Neural cell (in vitro differentiated cells): Measurements from ENCODE around the gene PARK7. TPM values are rescaled to one million over a fixed set of nuclear protein-coding genes. Genes with fewer than 3 reads are reported as not detected.

ENCODE experiments used
- H2AFZ ChIP-seq: fragments of 200-600, 300-800 bp; sonication (generic), shearing (Covaris generic); 2 replicates; pipeline ENCODE4 v1.6.0; 2014; ENCODE audit warnings: low read depth, mild to moderate bottlenecking, antibody characterized with exemption, low read length, moderate library complexity
- H3F3A ChIP-seq: fragments of 200-600 bp; shearing (Covaris generic); 2 replicates; pipeline ENCODE4 v1.6.1; 2016; ENCODE audit warnings: mild to moderate bottlenecking, moderate library complexity, mixed read lengths, antibody characterized with exemption, low read length; ENCODE audit not compliant: insufficient read depth, poor library complexity, severe bottlenecking
- H3K27ac ChIP-seq: fragments of 200-600, 300-800 bp; sonication (generic), shearing (Covaris generic); 2 replicates; pipeline ENCODE4 v1.5.1; 2014; ENCODE audit warnings: mild to moderate bottlenecking, low read length, moderate library complexity
- H3K27me3 ChIP-seq: fragments of 300-800, 200-600 bp; sonication (generic), shearing (Covaris generic); 2 replicates; pipeline ENCODE4 v1.6.0; 2014; ENCODE audit warnings: mild to moderate bottlenecking, low read depth, low read length, moderate library complexity; ENCODE audit not compliant: insufficient read depth
- H3K36me3 ChIP-seq: fragments of 300-800, 200-600 bp; sonication (generic), shearing (Covaris generic); 2 replicates; pipeline ENCODE4 v1.5.1; 2014; ENCODE audit warnings: mild to moderate bottlenecking, antibody characterized with exemption, low read length, moderate library complexity; ENCODE audit not compliant: insufficient read depth
- H3K4me2 ChIP-seq: fragments of 300-800, 200-600 bp; sonication (generic), shearing (Covaris generic); 2 replicates; pipeline ENCODE4 v1.6.0; 2014; ENCODE audit warnings: mild to moderate bottlenecking, low read length
- H3K4me3 ChIP-seq: fragments of 300-800, 200-600 bp; sonication (generic), shearing (Covaris generic); 2 replicates; pipeline ENCODE4 v1.5.1; 2014; ENCODE audit warnings: mild to moderate bottlenecking, low read length, moderate library complexity
- H3K79me2 ChIP-seq: fragments of 200-600 bp; shearing (Covaris generic); replicated peaks from 2 replicates; pipeline ENCODE4 v1.6.0; 2014; ENCODE audit warnings: mild to moderate bottlenecking, low read length, moderate library complexity; ENCODE audit not compliant: insufficient read depth
- H3K9ac ChIP-seq: fragments of 300-800, 200-600 bp; sonication (generic), shearing (Covaris generic); 2 replicates; pipeline ENCODE4 v1.6.1; 2016; ENCODE audit warnings: mild to moderate bottlenecking, low read length, mixed read lengths
- H3K9me2 ChIP-seq: fragments of 200-600 bp; shearing (Covaris generic); 2 replicates; pipeline ENCODE4 v1.6.1; 2016; ENCODE audit warnings: mild to moderate bottlenecking, low read length, mixed read lengths; ENCODE audit not compliant: insufficient read depth
- H3K9me3 ChIP-seq: fragments of 200-600, 300-800 bp; sonication (generic), shearing (Covaris generic); 2 replicates; pipeline ENCODE4 v1.6.1; 2016; ENCODE audit warnings: mild to moderate bottlenecking, mixed run types, low read length, moderate library complexity, mixed read lengths
- H4K20me1 ChIP-seq: fragments of 200-600 bp; shearing (Covaris generic); 2 replicates; pipeline ENCODE4 v1.6.1; 2016; ENCODE audit warnings: mild to moderate bottlenecking, mixed run types; ENCODE audit not compliant: insufficient read depth
- CTCF ChIP-seq: fragments of 450-650 bp; IDR thresholded peaks from 2 replicates; pipeline ENCODE4 v1.5.1; 2014; ENCODE audit warnings: antibody characterized with exemption, mild to moderate bottlenecking, moderate library complexity; ENCODE audit not compliant: poor library complexity, severe bottlenecking
- EP300 ChIP-seq: fragments of 450-650 bp; conservative IDR thresholded peaks from 2 replicates; pipeline ENCODE4 v1.6.1; 2014; ENCODE audit warnings: antibody characterized with exemption, mild to moderate bottlenecking, moderate library complexity; ENCODE audit not compliant: poor library complexity, severe bottlenecking
- EZH2 ChIP-seq: fragments of 200-600, 300-800 bp; shearing (Covaris generic), sonication (generic); IDR thresholded peaks from 2 replicates; pipeline ENCODE4 v1.6.1; 2014; ENCODE audit warnings: antibody characterized with exemption, low read length, borderline replicate concordance, mild to moderate bottlenecking; ENCODE audit not compliant: insufficient read depth, poor library complexity, severe bottlenecking
- MXI1 ChIP-seq: fragments of 450-650 bp; conservative IDR thresholded peaks from 2 replicates; pipeline ENCODE4 v1.6.1; 2014; ENCODE audit warnings: antibody characterized with exemption, mild to moderate bottlenecking; ENCODE audit not compliant: poor library complexity, severe bottlenecking
- POLR2AphosphoS5 ChIP-seq: IDR thresholded peaks from 2 replicates; pipeline ENCODE4 v1.6.1; 2012
- RAD21 ChIP-seq: fragments of 450-650 bp; conservative IDR thresholded peaks from 2 replicates; pipeline ENCODE4 v1.6.1; 2014; ENCODE audit warnings: antibody characterized with exemption, mild to moderate bottlenecking, moderate library complexity
- REST ChIP-seq: IDR thresholded peaks from 2 replicates; pipeline ENCODE4 v1.6.1; 2012; ENCODE audit warnings: borderline replicate concordance
- SMC3 ChIP-seq: fragments of 450-650 bp; conservative IDR thresholded peaks from 2 replicates; pipeline ENCODE4 v1.6.1; 2014; ENCODE audit warnings: antibody characterized with exemption, mild to moderate bottlenecking, moderate library complexity; ENCODE audit not compliant: poor library complexity
- TAF1 ChIP-seq: IDR thresholded peaks from 2 replicates; pipeline ENCODE4 v1.6.1; 2012; ENCODE audit warnings: low read depth
- polyA plus RNA-seq: library from polyadenylated mRNA; depleted of rRNA; stranded (reverse); fragments of >200 nt; gene quantifications from 2 replicates; pipeline ENCODE4 v1.2.3, GENCODE V29; 2014

PARK7 gene
- polyA plus RNA-seq, 1 donor from 2014 or later: 378 TPM

- Histone ChIP-seq H3K79me2 (no peaks in the 10 kb centered on the region), H3K36me3 (no peaks in the 10 kb centered on the region), H3K9me2 (no peaks in the 10 kb centered on the region), H3K4me2 (no peak overlapping the region), H3K9me3 (no peaks in the 10 kb centered on the region), H3K27ac (no peak overlapping the region), H4K20me1 (no peaks in the 10 kb centered on the region), H3K27me3 (no peaks in the 10 kb centered on the region), H3K4me3 (no peak overlapping the region), H3F3A (no peaks in the 10 kb centered on the region), H2AFZ (no peak overlapping the region), H3K9ac (no peak overlapping the region)
- TF ChIP-seq MXI1 (no peak), EP300 (no peak), POLR2AphosphoS5 (no peak), EZH2 (no peak), SMC3 (no peak)
These were observed 7.5 kb upstream of the PARK7 start for GRCh38 chr1:7953850-7954609.

- H3K27ac ChIP-seq: no peak overlapping the region
These were observed 6.8 kb upstream of the PARK7 start for GRCh38 chr1:7954683-7955082.

More at GRCh38 chr1:7954683-7955082, 6.8 kb upstream of the PARK7 start:
- no peaks in the 10 kb centered on the region for H3K27me3 ChIP-seq
- no peaks in the 10 kb centered on the region for H3K79me2 ChIP-seq
- H2AFZ ChIP-seq: no peak overlapping the region
- H4K20me1 ChIP-seq: no peaks in the 10 kb centered on the region
- no peaks in the 10 kb centered on the region for H3K9me2 ChIP-seq
- H3K4me3 ChIP-seq: no peak overlapping the region
- no peaks in the 10 kb centered on the region for H3K36me3 ChIP-seq
- no peak overlapping the region for H3K9ac ChIP-seq
- H3F3A ChIP-seq: no peaks in the 10 kb centered on the region
- TF ChIP-seq RAD21 (no peak), MXI1 (no peak), REST (no peak), TAF1 (no peak), SMC3 (no peak), CTCF (no peak)
- no peak overlapping the region for H3K4me2 ChIP-seq
- H3K9me3 ChIP-seq: no peaks in the 10 kb centered on the region
